ENCODE measurements around the gene FUT3.

GRCh38 chr19:5809053-5809452 is 42.2 kb downstream of the FUT3 start:
- TF ChIP-seq CTCF (IDR thresholded peaks at IDR 0.05) (no peak), POLR2A (IDR thresholded peaks at IDR 0.05) (no peak)

Measured in right lobe of liver (tissue), 4 donors.